GM18868 (cell line): ENCODE data around the gene HIPK4.
"Not testable (repeated sequence)": the region's sequence is repeated elsewhere in the genome, so short reads cannot be mapped to it uniquely, and the experiment has no call there.

Experiments
- ATAC-seq: cut with Tn5 transposase; IDR thresholded peaks from one replicate; pipeline ENCODE4 v1.9.1; 2021; ENCODE audit warnings: mild to moderate bottlenecking, moderate library complexity; ENCODE audit not compliant: unreplicated experiment

The HIPK4 gene

GRCh38 chr19:40341601-40342482, 48.1 kb downstream of the HIPK4 start:
- no peak for ATAC-seq

- no peak for ATAC-seq
Observed at GRCh38 chr19:40339018-40339728, 50.8 kb downstream of the HIPK4 start.

GRCh38 chr19:40337594-40337993, 52.4 kb downstream of the HIPK4 start:
- ATAC-seq = no peak

GRCh38 chr19:40337107-40337506, 52.9 kb downstream of the HIPK4 start:
- ATAC-seq = no peak

GRCh38 chr19:40336601-40336900, 53.4 kb downstream of the HIPK4 start:
- no peak for ATAC-seq

GRCh38 chr19:40335855-40336600, 54.0 kb downstream of the HIPK4 start:
- ATAC-seq = no peak

GRCh38 chr19:40335101-40335500, 54.9 kb downstream of the HIPK4 start:
- ATAC-seq = no peak

GRCh38 chr19:40333083-40333482, 56.9 kb downstream of the HIPK4 start:
- ATAC-seq = not testable (repeated sequence)

GRCh38 chr19:40332669-40333068, 57.3 kb downstream of the HIPK4 start:
- ATAC-seq = no peak

- ATAC-seq = no peak
Observed at GRCh38 chr19:40331052-40331451, 58.9 kb downstream of the HIPK4 start.
